T-helper 22 cell (primary cell): Measurements from ENCODE around the gene STAT5B.
"Not testable (repeated sequence)": the region's sequence is repeated elsewhere in the genome, so short reads cannot be mapped to it uniquely, and the experiment has no call there.

Experiments used
- DNase-seq: peaks from one replicate; pipeline ENCODE4 v3.0.0-alpha.2; 2020; ENCODE audit warnings: low read depth

The STAT5B gene

GRCh38 chr17:42233156-42233555, 43.0 kb downstream of the STAT5B start:
- DNase-seq: no peak

- no peak for DNase-seq
These were observed 46.0 kb downstream of the STAT5B start for GRCh38 chr17:42230225-42230624.

GRCh38 chr17:42227849-42228700, 48.1 kb downstream of the STAT5B start:
- no peak for DNase-seq

- no peak for DNase-seq
These were observed 50.5 kb downstream of the STAT5B start for GRCh38 chr17:42225646-42226045.

- no peak for DNase-seq
These were observed 51.5 kb downstream of the STAT5B start for GRCh38 chr17:42224651-42225050.

- DNase-seq: peak; percentile 23
These were observed 54.1 kb downstream of the STAT5B start for GRCh38 chr17:42221886-42222745.

GRCh38 chr17:42219280-42219679, 56.9 kb downstream of the STAT5B start:
- DNase-seq: not testable (repeated sequence)

- DNase-seq: no peak
These were observed 62.0 kb downstream of the STAT5B start for GRCh38 chr17:42214156-42214555.

- no peak for DNase-seq
These were observed 63.8 kb downstream of the STAT5B start for GRCh38 chr17:42212382-42212781.

GRCh38 chr17:42211921-42212341, 64.3 kb downstream of the STAT5B start:
- DNase-seq: not testable (repeated sequence)

GRCh38 chr17:42210046-42210445, 66.1 kb downstream of the STAT5B start:
- DNase-seq: no peak

GRCh38 chr17:42206153-42206612, 70.0 kb downstream of the STAT5B start:
- DNase-seq: not testable (repeated sequence)

GRCh38 chr17:42203354-42203753, 72.8 kb downstream of the STAT5B start:
- DNase-seq: no peak

GRCh38 chr17:42202696-42203095, 73.5 kb downstream of the STAT5B start:
- DNase-seq: no peak

GRCh38 chr17:42202159-42202558, 74.0 kb downstream of the STAT5B start:
- DNase-seq: no peak

GRCh38 chr17:42201458-42201772, 74.8 kb downstream of the STAT5B start:
- no peak for DNase-seq

GRCh38 chr17:42200706-42201457, 75.3 kb downstream of the STAT5B start:
- DNase-seq: no peak

- DNase-seq: no peak
These were observed 76.7 kb downstream of the STAT5B start for GRCh38 chr17:42199416-42200011.

GRCh38 chr17:42198897-42199296, 77.3 kb downstream of the STAT5B start:
- DNase-seq: no peak

- DNase-seq: no peak
These were observed 78.5 kb downstream of the STAT5B start for GRCh38 chr17:42197564-42198156.
